Natural killer cell (primary cell): ENCODE results near the gene MMP28. TPM values are rescaled to one million over a fixed set of nuclear protein-coding genes. Genes with fewer than 3 reads are reported as not detected.

ENCODE experiments used
- ATAC-seq, 3 donors: fragments of 150-1000 bp in 2 of 3; fragments of 200-7000 bp in 1 of 3; cut with Tn5 transposase; 1 replicate in 1 of 3; 2 replicates in 2 of 3; pipeline ENCODE4 v1.10.0; 2021; ENCODE audit warnings: mild to moderate bottlenecking in 2 of 3, moderate library complexity in 2 of 3
- DNase-seq, 2 donors: peaks; one replicate each; pipeline versions ENCODE4 v3.0.0 to v3.0.0-alpha.2; 2013 to 2021; ENCODE audit warnings: mixed read lengths in 1 of 2
- H3K27ac ChIP-seq: one replicate; pipeline ENCODE4 v1.5.1; 2013; ENCODE audit warnings: mild to moderate bottlenecking, low read length
- H3K27me3 ChIP-seq: one replicate; pipeline ENCODE4 v1.6.1; 2013; ENCODE audit warnings: low read length; ENCODE audit not compliant: control insufficient read depth, insufficient read depth
- H3K36me3 ChIP-seq: one replicate; pipeline ENCODE4 v1.6.1; 2013; ENCODE audit warnings: low read length; ENCODE audit not compliant: control insufficient read depth, insufficient read depth
- H3K4me1 ChIP-seq: one replicate; pipeline ENCODE4 v1.6.1; 2013; ENCODE audit warnings: low read length; ENCODE audit not compliant: control insufficient read depth, insufficient read depth
- H3K4me3 ChIP-seq: one replicate; pipeline ENCODE4 v1.5.1; 2013; ENCODE audit warnings: low read length
- H3K9me3 ChIP-seq: one replicate; pipeline ENCODE4 v1.6.1; 2013; ENCODE audit warnings: low read length; ENCODE audit not compliant: control insufficient read depth, insufficient read depth
- H3K27ac Mint-ChIP-seq, 2 donors: one replicate each; pipeline ENCODE4 v1.8.0; 2022; ENCODE audit warnings: mild to moderate bottlenecking in 2 of 2, mixed read lengths in 2 of 2, moderate library complexity in 1 of 2
- H3K27me3 Mint-ChIP-seq, 2 donors: one replicate each; pipeline ENCODE4 v1.8.0; 2022; ENCODE audit warnings: low read depth in 2 of 2, mixed read lengths in 2 of 2
- H3K36me3 Mint-ChIP-seq: one replicate; pipeline ENCODE4 v1.8.0; 2022; ENCODE audit warnings: mixed read lengths
- H3K4me1 Mint-ChIP-seq, 2 donors: one replicate each; pipeline ENCODE4 v1.8.0; 2022; ENCODE audit warnings: mixed read lengths in 2 of 2
- H3K4me3 Mint-ChIP-seq: one replicate; pipeline ENCODE4 v1.8.0; 2022; ENCODE audit warnings: mild to moderate bottlenecking, moderate library complexity, mixed read lengths
- H3K9me3 Mint-ChIP-seq, 2 donors: one replicate each; pipeline ENCODE4 v1.8.0; 2022; ENCODE audit warnings: mixed read lengths in 2 of 2
- WGBS: methylation state at CpG from one replicate; pipeline ENCODE4 v1.1.7; 2013; ENCODE audit warnings: missing lambda C conversion rate; ENCODE audit not compliant: insufficient coverage; 5-methylcytosine and 5-hydroxymethylcytosine counted together
- intact Hi-C: fragments of 100-400 bp; cut with micrococcal nuclease; formaldehyde crosslinking; loops from one replicate; pipeline ENCODE4 v1.14.2; 2022
- total RNA-seq, 4 donors: library from RNA; stranded (reverse); fragments of 120-200 nt in 1 of 4; gene quantifications; one replicate each; pipeline versions ENCODE4 v1.2.3 to v1.2.4, GENCODE V29; 2013 to 2022
- TF ChIP-seq, protein P1 (sequence below): fragments of 200-600 bp; IDR thresholded peaks from one replicate; pipeline ENCODE4 v1.8.0; 2022; ENCODE audit warnings: antibody characterized with exemption

The MMP28 gene
- total RNA-seq, 3 donors from 2014 or later (not counting 1 experiment from before 2014, with no cell fraction given), result 1.1 TPM; not detected in 2

DNA sequence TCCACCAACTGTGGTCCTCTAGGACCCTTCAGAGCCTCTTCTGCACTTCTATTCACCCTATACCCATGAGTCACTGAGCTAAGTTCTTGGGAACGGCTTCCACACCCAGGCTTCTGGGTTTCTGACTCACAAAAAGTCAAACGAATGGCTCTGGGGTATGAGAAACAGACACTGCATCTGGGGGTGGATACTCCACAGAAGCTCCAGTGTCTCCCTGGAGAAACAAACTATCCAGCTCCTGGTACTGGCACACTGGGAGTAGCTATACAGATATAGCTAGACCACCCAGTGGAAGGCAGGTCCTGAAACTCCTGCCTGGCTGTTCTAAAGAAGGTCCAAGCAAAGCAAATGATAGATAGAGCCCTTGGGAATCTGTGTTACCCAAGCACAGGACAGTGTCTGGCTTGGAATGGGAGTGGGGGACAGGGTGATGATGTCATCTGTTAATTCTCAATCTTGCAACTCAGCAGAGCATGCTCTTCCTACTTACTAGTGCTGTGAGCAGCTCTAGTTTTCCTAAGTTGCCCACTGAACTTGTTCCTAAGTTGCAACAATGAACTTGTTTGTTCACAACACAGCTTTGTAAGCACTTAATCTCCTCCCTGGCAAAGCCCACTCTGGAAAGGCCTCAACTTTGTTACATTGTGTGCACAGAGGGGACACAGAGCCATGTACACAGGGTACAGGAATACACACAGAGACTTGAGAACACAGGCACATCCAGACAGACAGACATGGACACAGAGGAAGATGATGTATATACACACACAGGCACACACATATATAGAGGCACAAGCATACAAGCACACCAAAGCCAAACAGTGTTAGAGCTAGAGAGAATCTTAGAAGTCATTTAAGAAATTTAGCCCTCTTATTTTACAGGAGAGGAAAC, 6.7 kb downstream of the MMP28 start:
- no peaks in the 10 kb centered on the region for H3K9me3 Mint-ChIP-seq
- no peak overlapping the region for H3K4me3 Mint-ChIP-seq
- TF ChIP-seq, protein P1, sequence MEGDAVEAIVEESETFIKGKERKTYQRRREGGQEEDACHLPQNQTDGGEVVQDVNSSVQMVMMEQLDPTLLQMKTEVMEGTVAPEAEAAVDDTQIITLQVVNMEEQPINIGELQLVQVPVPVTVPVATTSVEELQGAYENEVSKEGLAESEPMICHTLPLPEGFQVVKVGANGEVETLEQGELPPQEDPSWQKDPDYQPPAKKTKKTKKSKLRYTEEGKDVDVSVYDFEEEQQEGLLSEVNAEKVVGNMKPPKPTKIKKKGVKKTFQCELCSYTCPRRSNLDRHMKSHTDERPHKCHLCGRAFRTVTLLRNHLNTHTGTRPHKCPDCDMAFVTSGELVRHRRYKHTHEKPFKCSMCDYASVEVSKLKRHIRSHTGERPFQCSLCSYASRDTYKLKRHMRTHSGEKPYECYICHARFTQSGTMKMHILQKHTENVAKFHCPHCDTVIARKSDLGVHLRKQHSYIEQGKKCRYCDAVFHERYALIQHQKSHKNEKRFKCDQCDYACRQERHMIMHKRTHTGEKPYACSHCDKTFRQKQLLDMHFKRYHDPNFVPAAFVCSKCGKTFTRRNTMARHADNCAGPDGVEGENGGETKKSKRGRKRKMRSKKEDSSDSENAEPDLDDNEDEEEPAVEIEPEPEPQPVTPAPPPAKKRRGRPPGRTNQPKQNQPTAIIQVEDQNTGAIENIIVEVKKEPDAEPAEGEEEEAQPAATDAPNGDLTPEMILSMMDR, result no peak
- 95% methylated on average over 2 of the region's 2 CpGs for WGBS
- Histone ChIP-seq H3K9me3 (no peaks in the 10 kb centered on the region), H3K27me3 (peaks cover 6% of the 10 kb centered on the region), H3K27ac (no peak overlapping the region), H3K36me3 (no peaks in the 10 kb centered on the region), H3K4me3 (no peak overlapping the region), H3K4me1 (no peaks in the 10 kb centered on the region)
- H3K27me3 Mint-ChIP-seq, result peaks cover 30 to 31% of the 10 kb centered on the region in 2 donors
- no peaks in the 10 kb centered on the region for H3K36me3 Mint-ChIP-seq
- H3K4me1 Mint-ChIP-seq, result no peaks in the 10 kb centered on the region
- H3K27ac Mint-ChIP-seq, result no peak overlapping the region
- no peak for ATAC-seq
- intact Hi-C loops, result no loop called here
- no peak for DNase-seq

DNA sequence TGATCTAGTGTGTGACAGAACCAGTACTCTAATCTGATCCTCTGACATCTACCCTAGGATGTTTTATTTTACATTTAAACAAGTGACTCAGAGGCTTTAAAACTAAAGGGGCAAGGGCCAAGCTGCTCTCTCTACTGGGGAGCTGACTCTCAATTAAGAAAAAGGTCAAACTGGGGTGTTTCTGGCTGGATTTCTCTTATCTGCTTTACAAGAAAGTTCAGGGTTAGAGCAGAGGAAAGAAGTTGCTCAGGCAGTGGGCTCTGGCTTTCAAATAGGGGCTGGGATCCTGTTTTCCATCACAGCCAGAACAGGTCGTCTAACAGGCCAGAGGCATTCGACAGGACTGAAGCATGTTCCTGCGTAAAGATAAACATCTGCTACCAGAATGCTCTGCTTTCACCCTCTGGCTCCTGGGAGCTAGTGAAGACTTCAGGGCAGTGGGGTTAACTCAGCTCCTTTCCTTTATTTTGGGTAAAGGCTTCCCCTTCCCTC, 8.5 kb downstream of the MMP28 start:
- Mint-ChIP-seq H3K4me3 (no peak overlapping the region), H3K9me3 (no peaks in the 10 kb centered on the region), H3K4me1 (no peaks in the 10 kb centered on the region), H3K27ac (no peak overlapping the region), H3K27me3 (peaks cover 20 to 21% of the 10 kb centered on the region in 2 donors), H3K36me3 (no peaks in the 10 kb centered on the region)
- Histone ChIP-seq H3K4me1 (no peaks in the 10 kb centered on the region), H3K36me3 (no peaks in the 10 kb centered on the region), H3K4me3 (no peak overlapping the region), H3K9me3 (no peaks in the 10 kb centered on the region), H3K27me3 (peaks cover 3% of the 10 kb centered on the region), H3K27ac (no peak overlapping the region)
- ATAC-seq (no peak), DNase-seq (no peak)
- WGBS, result 62% methylated on average over 3 of the region's 3 CpGs
- TF ChIP-seq, protein P1, result no peak
- intact Hi-C loops, result no loop called here

DNA sequence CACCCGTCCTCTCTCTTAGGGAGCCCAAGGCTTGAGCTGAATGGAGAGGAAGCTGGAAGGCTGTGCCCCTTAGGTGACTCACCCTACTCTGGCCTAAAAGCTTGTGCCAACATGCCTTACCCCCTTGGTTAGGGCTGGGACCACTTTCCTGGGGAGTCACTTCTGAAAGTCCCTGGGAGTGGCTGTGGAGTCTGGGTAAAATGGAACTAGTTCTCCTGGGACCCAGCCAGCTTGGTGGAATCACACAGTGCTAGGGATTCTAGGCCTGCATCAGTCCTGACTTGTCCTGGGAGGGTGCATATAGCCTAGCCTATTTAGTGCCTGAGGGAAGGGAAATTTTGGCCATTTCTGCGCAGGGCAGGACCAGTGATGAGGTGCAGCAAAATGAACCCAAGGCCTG, 10.5 kb downstream of the MMP28 start:
- no peaks in the 10 kb centered on the region for H3K4me1 Mint-ChIP-seq
- DNase-seq, result no peak
- 91% methylated on average over 1 of the region's 2 CpGs for WGBS
- TF ChIP-seq, protein P1, result no peak
- no peak for ATAC-seq
- H3K27me3 ChIP-seq, result peaks cover 3% of the 10 kb centered on the region
- H3K36me3 ChIP-seq, result no peaks in the 10 kb centered on the region
- H3K4me1 ChIP-seq, result no peaks in the 10 kb centered on the region
- no peaks in the 10 kb centered on the region for H3K9me3 Mint-ChIP-seq
- intact Hi-C loops, result no loop called here
- H3K4me3 ChIP-seq, result no peak overlapping the region
- peaks cover 19 to 25% of the 10 kb centered on the region in 2 donors for H3K27me3 Mint-ChIP-seq
- H3K27ac ChIP-seq, result no peak overlapping the region
- no peak overlapping the region for H3K4me3 Mint-ChIP-seq
- H3K9me3 ChIP-seq, result no peaks in the 10 kb centered on the region
- no peaks in the 10 kb centered on the region for H3K36me3 Mint-ChIP-seq
- no peak overlapping the region for H3K27ac Mint-ChIP-seq
